Inflammatory macrophage treated with lipopolysaccharide for 4 hours (primary cell): ENCODE results near the gene EEFSEC.

ENCODE experiments used
- DNase-seq: peaks from one replicate; pipeline ENCODE4 v3.0.0-alpha.2; 2020

The EEFSEC gene

GRCh38 chr3:128378631-128379347 lies 225.5 kb downstream of the EEFSEC start:
- no peak for DNase-seq

- no peak for DNase-seq
Measured at GRCh38 chr3:128379367-128380160, 226.3 kb downstream of the EEFSEC start.

GRCh38 chr3:128380295-128380694 lies 227.0 kb downstream of the EEFSEC start:
- DNase-seq = no peak

- DNase-seq = no peak
Measured at GRCh38 chr3:128380719-128381118, 227.4 kb downstream of the EEFSEC start.

- DNase-seq = no peak
Measured at GRCh38 chr3:128381609-128382008, 228.3 kb downstream of the EEFSEC start.

GRCh38 chr3:128382221-128382807 lies 229.0 kb downstream of the EEFSEC start:
- no peak for DNase-seq

- DNase-seq = no peak
Measured at GRCh38 chr3:128383316-128384235, 230.3 kb downstream of the EEFSEC start.

GRCh38 chr3:128385080-128385832 lies 232.0 kb downstream of the EEFSEC start:
- DNase-seq = no peak

GRCh38 chr3:128388932-128389331 lies 235.7 kb downstream of the EEFSEC start:
- DNase-seq = no peak

GRCh38 chr3:128390867-128391266 lies 237.6 kb downstream of the EEFSEC start:
- no peak for DNase-seq

- no peak for DNase-seq
Measured at GRCh38 chr3:128392021-128392420, 238.7 kb downstream of the EEFSEC start.

- no peak for DNase-seq
Measured at GRCh38 chr3:128392818-128393544, 239.7 kb downstream of the EEFSEC start.

- DNase-seq = no peak
Measured at GRCh38 chr3:128394033-128394432, 240.8 kb downstream of the EEFSEC start.

GRCh38 chr3:128395046-128395445 lies 241.8 kb downstream of the EEFSEC start:
- no peak for DNase-seq

GRCh38 chr3:128395500-128396162 lies 242.3 kb downstream of the EEFSEC start:
- DNase-seq = no peak

- no peak for DNase-seq
Measured at GRCh38 chr3:128397484-128397883, 244.2 kb downstream of the EEFSEC start.

- DNase-seq = no peak
Measured at GRCh38 chr3:128398586-128398985, 245.3 kb downstream of the EEFSEC start.

GRCh38 chr3:128399221-128399915 lies 246.1 kb downstream of the EEFSEC start:
- DNase-seq = no peak

- no peak for DNase-seq
Measured at GRCh38 chr3:128400671-128401070, 247.4 kb downstream of the EEFSEC start.

- no peak for DNase-seq
Measured at GRCh38 chr3:128402319-128402718, 249.0 kb downstream of the EEFSEC start.
